Liver (tissue), 9 donors: ENCODE data around the gene ATP2A1. TPM values are rescaled to one million over a fixed set of nuclear protein-coding genes. Genes with fewer than 3 reads are reported as not detected.

Experiments
- DNase-seq: peaks from one replicate; pipeline ENCODE4 v3.0.0-alpha.2; 2017; ENCODE audit warnings: low spot score
- H3K27ac ChIP-seq, 2 donors: one replicate each; pipeline ENCODE4 v1.7.0; 2013; ENCODE audit warnings: inconsistent platforms in 2 of 2, low read length in 2 of 2, control low read depth in 1 of 2, low read depth in 1 of 2, mild to moderate bottlenecking in 1 of 2
- H3K27me3 ChIP-seq, 4 donors: one replicate each; pipeline versions ENCODE4 v1.6.1 to v1.7.0; 2013; ENCODE audit warnings: low read length in 3 of 4, inconsistent platforms in 1 of 4, mild to moderate bottlenecking in 1 of 4, moderate library complexity in 1 of 4; ENCODE audit not compliant: control insufficient read depth in 4 of 4, insufficient read depth in 4 of 4
- H3K36me3 ChIP-seq, 4 donors: one replicate each; pipeline versions ENCODE4 v1.6.1 to v1.7.0; 2013; ENCODE audit warnings: low read length in 3 of 4, mild to moderate bottlenecking in 3 of 4, low read depth in 1 of 4, moderate library complexity in 1 of 4; ENCODE audit not compliant: control insufficient read depth in 4 of 4, insufficient read depth in 3 of 4
- H3K4me1 ChIP-seq, 4 donors: one replicate each; pipeline versions ENCODE4 v1.6.1 to v1.7.0; 2013; ENCODE audit warnings: low read length in 3 of 4, mild to moderate bottlenecking in 3 of 4, moderate library complexity in 1 of 4; ENCODE audit not compliant: control insufficient read depth in 4 of 4, insufficient read depth in 4 of 4
- H3K4me3 ChIP-seq, 3 donors: one replicate each; pipeline versions ENCODE4 v1.6.1 to v1.7.0; 2013; ENCODE audit warnings: low read length in 3 of 3, control low read depth in 1 of 3, low read depth in 1 of 3, mild to moderate bottlenecking in 1 of 3
- H3K9ac ChIP-seq, 2 donors: one replicate each; pipeline ENCODE4 v1.7.0; 2013; ENCODE audit warnings: low read length in 2 of 2, mild to moderate bottlenecking in 2 of 2, moderate library complexity in 2 of 2, control low read depth in 1 of 2, low read depth in 1 of 2
- H3K9me3 ChIP-seq, 4 donors: one replicate each; pipeline versions ENCODE4 v1.6.1 to v1.7.0; 2013; ENCODE audit warnings: low read length in 3 of 4; ENCODE audit not compliant: control insufficient read depth in 4 of 4
- ATF3 ChIP-seq: IDR thresholded peaks from 2 replicates; pipeline ENCODE4 v1.6.1; 2016; ENCODE audit warnings: antibody characterized with exemption
- CTCF ChIP-seq: fragments of 150-350 bp; IDR thresholded peaks from 2 replicates; pipeline ENCODE4 v1.5.1; 2017; ENCODE audit warnings: improper control_type of control experiment, low read depth, low read length; ENCODE audit not compliant: missing input control
- EGR1 ChIP-seq, 2 donors: IDR thresholded peaks; 2 replicates each; pipeline ENCODE4 v1.6.1; 2016 to 2018; ENCODE audit warnings: antibody characterized with exemption in 2 of 2, low read depth in 2 of 2
- FOXA1 ChIP-seq: IDR thresholded peaks from 2 replicates; pipeline ENCODE4 v1.6.1; 2016; ENCODE audit warnings: antibody characterized with exemption
- FOXA2 ChIP-seq: IDR thresholded peaks from 2 replicates; pipeline ENCODE4 v1.6.1; 2016; ENCODE audit warnings: antibody characterized with exemption
- GABPA ChIP-seq, 2 donors: IDR thresholded peaks in 1 of 2; conservative IDR thresholded peaks in 1 of 2; 2 replicates each; pipeline ENCODE4 v1.6.1; 2016; ENCODE audit warnings: antibody characterized with exemption in 2 of 2, mild to moderate bottlenecking in 1 of 2, moderate library complexity in 1 of 2
- HNF4A ChIP-seq, 2 donors: conservative IDR thresholded peaks; 2 replicates each; pipeline ENCODE4 v1.6.1; 2016; ENCODE audit warnings: antibody characterized with exemption in 2 of 2, mild to moderate bottlenecking in 2 of 2
- HNF4G ChIP-seq: IDR thresholded peaks from 2 replicates; pipeline ENCODE4 v1.6.1; 2016; ENCODE audit warnings: antibody characterized with exemption
- JUND ChIP-seq, 2 donors: IDR thresholded peaks; 2 replicates each; pipeline ENCODE4 v1.6.1; 2016; ENCODE audit warnings: antibody characterized with exemption in 2 of 2
- MAX ChIP-seq: IDR thresholded peaks from 2 replicates; pipeline ENCODE4 v1.6.1; 2016; ENCODE audit warnings: antibody characterized with exemption
- NR2F2 ChIP-seq: IDR thresholded peaks from 2 replicates; pipeline ENCODE4 v1.6.1; 2016; ENCODE audit warnings: antibody characterized with exemption
- RAD21 ChIP-seq, 2 donors: IDR thresholded peaks; 2 replicates each; pipeline ENCODE4 v1.6.1; 2016; ENCODE audit warnings: antibody characterized with exemption in 2 of 2, mild to moderate bottlenecking in 2 of 2
- REST ChIP-seq: IDR thresholded peaks from 2 replicates; pipeline ENCODE4 v1.6.1; 2016; ENCODE audit warnings: antibody characterized with exemption, mild to moderate bottlenecking
- RXRA ChIP-seq, 2 donors: IDR thresholded peaks; 2 replicates each; pipeline ENCODE4 v1.6.1; 2017 to 2018; ENCODE audit warnings: antibody characterized with exemption in 2 of 2, mild to moderate bottlenecking in 1 of 2
- SP1 ChIP-seq: IDR thresholded peaks from 2 replicates; pipeline ENCODE4 v1.6.1; 2018; ENCODE audit warnings: antibody characterized with exemption, mild to moderate bottlenecking
- TAF1 ChIP-seq: conservative IDR thresholded peaks from 2 replicates; pipeline ENCODE4 v1.6.1; 2016; ENCODE audit warnings: antibody characterized with exemption, mild to moderate bottlenecking
- YY1 ChIP-seq: IDR thresholded peaks from 2 replicates; pipeline ENCODE4 v1.6.1; 2016; ENCODE audit warnings: antibody characterized with exemption, mild to moderate bottlenecking
- ZBTB33 ChIP-seq: IDR thresholded peaks from 2 replicates; pipeline ENCODE4 v1.6.1; 2016; ENCODE audit warnings: antibody characterized with exemption
- WGBS: extraction: QIAGEN DNeasy Blood & Tissue Kit; methylation state at CpG from one replicate; pipeline ENCODE4 v1.1.7; 2013; 5-methylcytosine and 5-hydroxymethylcytosine counted together
- polyA plus RNA-seq, 2 donors: library from polyadenylated mRNA; stranded (reverse) in 1 of 2; unstranded in 1 of 2; fragments of 200-250 nt in 1 of 2; fragments of >200 nt in 1 of 2; fragmentation: Nextera tagmentation in 1 of 2; extraction: Ambion mirVana in 1 of 2; gene quantifications; one replicate each; pipeline versions ENCODE4 v1.2.1 to v1.2.3, GENCODE V29; 2013 to 2015
- total RNA-seq, 2 donors: library from RNA; depleted of rRNA; stranded (reverse); fragments of >200 nt; gene quantifications; one replicate each; pipeline ENCODE4 v1.2.3, GENCODE V29; 2014
- donor health status: healthy.
- donor health status: healthy.
- donor health status: healthy.
- donor health status: healthy.
- donor health status: healthy.

ATP2A1 gene
- total and polyA plus RNA-seq, 4 donors, result 0.07 to 0.23 (median 0.13) TPM

- Histone ChIP-seq H3K9me3 (no peaks in the 10 kb centered on the region), H3K36me3 (peaks cover 0 to 3% (median 0%) of the 10 kb centered on the region in 4 donors), H3K27ac (peak overlapping the region in 1 of 2 donors; percentile 93), H3K4me3 (peak overlapping the region in 2 of 3 donors; percentile 81 to 91), H3K27me3 (no peaks in the 10 kb centered on the region), H3K4me1 (peaks cover 3 to 13% (median 9%) of the 10 kb centered on the region in 4 donors), H3K9ac (no peak overlapping the region)
- WGBS, result 39% methylated on average over 15 of the region's 15 CpGs
- DNase-seq, result no peak
- no peak for TF ChIP-seq CTCF
- no peak for TF ChIP-seq HNF4A (conservative IDR thresholded peaks at IDR 0.05)
- TF ChIP-seq RAD21 (IDR thresholded peaks at IDR 0.05), result no peak
These were observed 46.1 kb downstream of the ATP2A1 start for GRCh38 chr16:28924399-28924761.

- TF ChIP-seq CTCF (no peak), JUND (IDR thresholded peaks at IDR 0.05) (no peak), HNF4G (peak; percentile 10), EGR1 (IDR thresholded peaks at IDR 0.05; ENCODE audit: low read depth in 2 of 2) (no peak), ATF3 (no peak), FOXA2 (no peak), FOXA1 (no peak), HNF4A (conservative IDR thresholded peaks at IDR 0.05) (no peak), TAF1 (no peak), REST (no peak), RXRA (IDR thresholded peaks at IDR 0.05) (no peak), RAD21 (IDR thresholded peaks at IDR 0.05) (no peak), SP1 (peak; percentile 48), YY1 (no peak), ZBTB33 (no peak), GABPA (IDR thresholded peaks at IDR 0.05 in 1 of 2, conservative IDR thresholded peaks at IDR 0.05 in 1 of 2) (peak; percentile 60 to 88), NR2F2 (no peak), MAX (no peak)
- peak within 1 kb of the TSS; percentile 92 to 93 for H3K27ac ChIP-seq
- no peaks in the 10 kb centered on the region for H3K9me3 ChIP-seq
- no peaks in the 10 kb centered on the region for H3K27me3 ChIP-seq
- peak; percentile 95 for DNase-seq
- WGBS, result under 1% methylated on average over 66 of the region's 66 CpGs
- peaks cover 3 to 13% (median 9%) of the 10 kb centered on the region in 4 donors for H3K4me1 ChIP-seq
- no peaks in the 10 kb centered on the region for H3K36me3 ChIP-seq
- H3K4me3 ChIP-seq, result peak within 1 kb of the TSS; percentile 81 to 91 (median 83)
- H3K9ac ChIP-seq, result peak within 1 kb of the TSS; percentile 16 to 82
These were observed 46.6 kb downstream of the ATP2A1 start, which contains the start of gene RABEP2 for GRCh38 chr16:28924762-28925385. Gene RABEP2, minus strand, starts transcription at chr16:28925238. Its CDS starts 75 bp downstream, at chr16:28925163.
